Activated CD4-positive, alpha-beta memory T cell treated with anti-CD3 and anti-CD28 coated beads, Interleukin-2, amount 10 ng/mL, durations not matched to agents 7 days and 5 days (primary cell): ENCODE measurements around the gene ALK. TPM values are rescaled to one million over a fixed set of nuclear protein-coding genes. Genes with fewer than 3 reads are reported as not detected.

Experiments
- CTCF ChIA-PET: fragments of 350-600 bp; sonication (Branson Sonifier 250); formaldehyde crosslinking; loops from one replicate; lab custom pipeline; 2021; ENCODE audit warnings: antibody characterized with exemption, inconsistent platforms; lab: Charles Lee
- POLR2A ChIA-PET: fragments of 350-600 bp; sonication (Branson Sonifier 250); formaldehyde crosslinking; loops from one replicate; lab custom pipeline; 2021; ENCODE audit warnings: antibody characterized with exemption; lab: Charles Lee
- DNase-seq: peaks from one replicate; pipeline ENCODE4 v3.0.0-alpha.2; 2020
- H3K27ac Mint-ChIP-seq: one replicate; pipeline ENCODE4 v1.8.0; 2021; ENCODE audit warnings: mild to moderate bottlenecking, mixed read lengths
- H3K27me3 Mint-ChIP-seq: one replicate; pipeline ENCODE4 v1.8.0; 2021; ENCODE audit warnings: mixed read lengths
- H3K36me3 Mint-ChIP-seq: one replicate; pipeline ENCODE4 v1.8.0; 2021; ENCODE audit warnings: low read depth, mixed read lengths
- H3K4me1 Mint-ChIP-seq: one replicate; pipeline ENCODE4 v1.8.0; 2021; ENCODE audit warnings: mixed read lengths
- H3K4me3 Mint-ChIP-seq: one replicate; pipeline ENCODE4 v1.8.0; 2021; ENCODE audit warnings: mild to moderate bottlenecking, mixed read lengths
- H3K9me3 Mint-ChIP-seq: one replicate; pipeline ENCODE4 v1.8.0; 2021; ENCODE audit warnings: mixed read lengths
- total RNA-seq, 2 experiments: library from RNA; stranded (reverse); gene quantifications; one replicate each; pipeline ENCODE4 v1.2.3, GENCODE V29; 2021

The ALK gene
- total RNA-seq, 2 experiments from 2014 or later: not detected

DNA sequence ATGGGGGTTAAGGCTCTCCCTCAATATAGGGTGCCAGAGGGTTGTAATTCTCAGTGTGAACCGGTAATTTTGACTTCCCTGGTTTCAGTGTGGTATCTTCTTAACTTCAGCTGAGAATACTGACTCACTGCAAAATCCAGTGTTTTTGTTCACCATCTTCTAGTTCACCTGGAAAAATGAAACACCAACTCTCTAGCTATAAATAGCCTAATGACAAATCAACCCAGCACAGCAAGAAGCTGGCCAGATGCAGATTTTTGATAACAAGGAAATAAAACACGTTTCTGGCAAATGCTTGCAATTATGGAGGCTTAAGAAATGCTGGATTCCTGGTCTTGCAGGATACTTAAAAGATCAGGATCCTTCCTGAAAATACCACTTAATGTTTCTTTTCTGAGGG, 613.9 kb downstream of the ALK start:
- DNase-seq: no peak
- CTCF ChIA-PET: interaction anchor here (1.6 to 4.1 kb wide), 5 partner anchors 15 to 765 kb away, joined by 3 to 21 read pairs (median 6); no protein-coding TSS in a partner anchor
- Mint-ChIP-seq H3K27ac (no peak overlapping the region), H3K36me3 (no peaks in the 10 kb centered on the region), H3K4me3 (no peak overlapping the region), H3K9me3 (no peaks in the 10 kb centered on the region), H3K27me3 (peaks cover 23% of the 10 kb centered on the region), H3K4me1 (no peaks in the 10 kb centered on the region)
- POLR2A ChIA-PET: no interaction called here

DNA sequence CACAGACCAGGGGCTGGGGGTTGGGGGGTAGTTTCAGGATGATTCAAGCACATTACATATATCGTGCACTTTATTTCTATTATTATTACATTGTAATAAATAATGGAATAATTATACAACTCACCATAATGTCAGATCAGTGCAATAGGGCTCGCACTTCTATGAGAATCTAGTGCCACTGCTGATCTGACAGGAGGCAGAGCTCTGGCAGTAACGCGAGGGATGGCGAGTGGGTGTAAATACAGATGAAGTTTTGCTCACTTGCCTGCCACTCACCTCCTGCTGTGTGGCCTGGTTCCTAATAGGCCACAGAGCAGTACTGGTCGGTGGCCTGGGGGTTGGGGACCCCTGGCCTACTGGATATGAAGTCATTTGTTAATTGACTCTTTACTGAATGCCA, 615.6 kb downstream of the ALK start:
- ChIA-PET POLR2A (no interaction called here), CTCF (no interaction called here)
- DNase-seq: no peak
- H3K27me3 Mint-ChIP-seq: peaks cover 29% of the 10 kb centered on the region
- no peak overlapping the region for H3K4me3 Mint-ChIP-seq
- H3K9me3 Mint-ChIP-seq: no peaks in the 10 kb centered on the region
- H3K36me3 Mint-ChIP-seq: no peaks in the 10 kb centered on the region
- H3K27ac Mint-ChIP-seq: no peak overlapping the region
- no peaks in the 10 kb centered on the region for H3K4me1 Mint-ChIP-seq

DNA sequence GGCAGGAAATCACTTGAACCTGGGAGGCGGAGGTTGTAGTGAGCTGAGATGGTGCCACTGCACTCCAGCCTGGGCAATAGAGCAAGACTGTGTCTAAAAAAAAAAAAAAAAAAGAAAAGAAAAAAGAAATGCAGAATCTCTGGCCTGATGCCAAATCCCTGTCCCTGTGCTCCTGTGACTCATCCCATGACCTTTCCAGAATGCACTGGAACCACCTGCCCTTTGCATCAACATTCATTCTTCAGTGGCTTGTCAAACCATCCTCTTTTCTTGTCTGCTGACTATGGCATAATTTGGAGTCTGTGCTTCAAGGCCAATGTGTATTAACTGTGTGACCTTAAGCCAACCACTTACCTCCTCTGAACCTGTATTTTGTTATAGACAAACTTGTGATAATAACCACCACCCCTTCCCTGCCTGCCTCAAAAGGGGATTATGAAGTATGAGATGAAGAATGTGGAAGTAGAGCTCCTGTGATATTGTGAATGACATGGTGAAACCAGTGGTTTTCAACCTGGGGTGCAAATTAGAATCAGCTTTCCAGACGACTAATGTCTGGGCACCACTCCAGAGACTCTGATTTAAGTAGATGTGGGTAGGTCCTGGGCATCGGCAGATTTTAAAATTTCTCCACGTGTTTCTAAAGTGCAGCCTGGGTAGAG, 616.9 kb downstream of the ALK start:
- no peak overlapping the region for H3K4me3 Mint-ChIP-seq

DNA sequence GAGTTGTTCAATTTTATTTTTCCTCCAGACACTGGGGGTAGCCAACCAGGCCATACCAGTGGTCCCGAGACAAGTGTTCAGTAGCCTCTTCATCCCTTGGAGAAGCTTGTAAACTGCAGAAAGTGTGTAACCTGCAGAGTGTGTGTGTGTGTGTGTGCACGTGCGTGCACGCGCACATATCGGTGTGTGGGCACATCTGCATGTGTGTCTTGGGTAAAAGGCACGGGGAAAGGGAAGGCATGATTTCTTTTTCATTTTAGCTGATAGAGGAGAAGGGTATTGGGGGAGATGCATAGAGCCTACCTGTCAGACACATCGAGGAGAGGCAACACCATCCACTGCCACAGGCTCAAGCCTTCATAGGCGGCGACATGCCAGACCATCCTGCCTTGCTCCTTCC, 624.8 kb downstream of the ALK start:
- CTCF ChIA-PET: no interaction called here
- H3K4me1 Mint-ChIP-seq: no peaks in the 10 kb centered on the region
- H3K27me3 Mint-ChIP-seq: peaks cover 39% of the 10 kb centered on the region

More for the DNA sequence above, 616.9 kb downstream of the ALK start:
- no peaks in the 10 kb centered on the region for H3K9me3 Mint-ChIP-seq
- DNase-seq: no peak
- peaks cover 32% of the 10 kb centered on the region for H3K27me3 Mint-ChIP-seq
- CTCF ChIA-PET: no interaction called here
- POLR2A ChIA-PET: no interaction called here
- H3K4me1 Mint-ChIP-seq: no peaks in the 10 kb centered on the region
- H3K36me3 Mint-ChIP-seq: no peaks in the 10 kb centered on the region
- no peak overlapping the region for H3K27ac Mint-ChIP-seq

DNA sequence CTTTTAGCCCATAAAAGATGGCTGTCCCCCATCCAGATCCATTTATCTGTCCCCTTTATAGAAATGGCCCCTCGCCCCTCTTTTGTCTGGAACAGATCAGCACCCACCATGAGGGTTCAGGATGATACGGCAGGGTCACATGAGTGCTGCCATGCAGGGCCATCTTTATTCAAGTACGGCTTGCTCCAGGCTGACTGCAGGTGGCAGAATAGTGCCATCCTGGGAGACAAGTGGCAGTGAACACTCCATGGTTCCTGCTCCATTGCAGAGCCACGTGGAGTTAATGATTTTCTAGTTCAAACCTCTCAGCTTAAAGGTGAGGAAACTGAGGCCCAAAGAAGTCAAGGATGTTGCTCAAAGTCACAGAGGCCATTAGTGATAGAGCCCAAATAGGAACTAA, 625.5 kb downstream of the ALK start:
- Mint-ChIP-seq H3K4me3 (no peak overlapping the region), H3K4me1 (no peaks in the 10 kb centered on the region), H3K27me3 (peaks cover 37% of the 10 kb centered on the region), H3K9me3 (no peaks in the 10 kb centered on the region), H3K36me3 (no peaks in the 10 kb centered on the region), H3K27ac (no peak overlapping the region)
- DNase-seq: no peak
- POLR2A ChIA-PET: no interaction called here
- CTCF ChIA-PET: interaction anchor here (2.6 kb wide), 1 partner anchor 14 kb away, joined by 13 read pairs; no protein-coding TSS in a partner anchor

More for the DNA sequence above, 624.8 kb downstream of the ALK start:
- H3K4me3 Mint-ChIP-seq: no peak overlapping the region
- no peak overlapping the region for H3K27ac Mint-ChIP-seq
- POLR2A ChIA-PET: no interaction called here
- no peak for DNase-seq
- H3K36me3 Mint-ChIP-seq: no peaks in the 10 kb centered on the region
- no peaks in the 10 kb centered on the region for H3K9me3 Mint-ChIP-seq

DNA sequence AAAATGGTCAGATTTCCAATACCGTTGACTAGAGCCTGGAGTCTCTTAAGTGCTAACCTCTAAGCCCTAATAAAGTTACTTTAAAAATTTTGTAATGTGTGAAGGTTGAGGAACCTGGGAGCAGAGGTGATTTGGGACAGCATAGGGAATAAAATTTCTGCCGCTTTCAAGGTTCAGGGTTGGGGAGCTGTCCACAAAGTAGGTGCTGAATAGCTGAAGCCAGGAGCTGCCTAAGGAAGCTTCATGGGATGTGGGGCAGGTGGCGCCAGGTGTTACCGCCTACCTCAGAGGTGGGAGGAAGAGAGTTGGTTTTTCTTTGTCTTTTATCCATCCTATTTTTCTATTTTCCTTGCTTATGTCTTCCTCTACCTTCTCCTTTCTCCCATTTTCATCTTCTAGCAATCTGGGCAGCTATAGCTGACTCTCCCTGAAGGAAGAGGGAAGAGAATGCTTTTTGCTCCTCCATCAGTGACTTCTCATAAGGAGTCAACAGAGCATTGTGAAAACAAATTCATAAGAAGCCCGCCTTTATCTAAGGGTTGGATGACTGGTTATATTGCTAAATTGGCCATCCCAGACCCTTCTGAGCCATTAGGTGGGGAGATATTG, 627.5 kb downstream of the ALK start:
- ChIA-PET CTCF (interaction anchor here (2.6 kb wide), 1 partner anchor 15 kb away, joined by 13 read pairs; no protein-coding TSS in a partner anchor), POLR2A (no interaction called here)
- H3K36me3 Mint-ChIP-seq: no peaks in the 10 kb centered on the region
- no peak overlapping the region for H3K4me3 Mint-ChIP-seq
- H3K27ac Mint-ChIP-seq: no peak overlapping the region
- H3K4me1 Mint-ChIP-seq: no peaks in the 10 kb centered on the region
- H3K27me3 Mint-ChIP-seq: peaks cover 35% of the 10 kb centered on the region
- DNase-seq: peak; percentile 39
- H3K9me3 Mint-ChIP-seq: no peaks in the 10 kb centered on the region

DNA sequence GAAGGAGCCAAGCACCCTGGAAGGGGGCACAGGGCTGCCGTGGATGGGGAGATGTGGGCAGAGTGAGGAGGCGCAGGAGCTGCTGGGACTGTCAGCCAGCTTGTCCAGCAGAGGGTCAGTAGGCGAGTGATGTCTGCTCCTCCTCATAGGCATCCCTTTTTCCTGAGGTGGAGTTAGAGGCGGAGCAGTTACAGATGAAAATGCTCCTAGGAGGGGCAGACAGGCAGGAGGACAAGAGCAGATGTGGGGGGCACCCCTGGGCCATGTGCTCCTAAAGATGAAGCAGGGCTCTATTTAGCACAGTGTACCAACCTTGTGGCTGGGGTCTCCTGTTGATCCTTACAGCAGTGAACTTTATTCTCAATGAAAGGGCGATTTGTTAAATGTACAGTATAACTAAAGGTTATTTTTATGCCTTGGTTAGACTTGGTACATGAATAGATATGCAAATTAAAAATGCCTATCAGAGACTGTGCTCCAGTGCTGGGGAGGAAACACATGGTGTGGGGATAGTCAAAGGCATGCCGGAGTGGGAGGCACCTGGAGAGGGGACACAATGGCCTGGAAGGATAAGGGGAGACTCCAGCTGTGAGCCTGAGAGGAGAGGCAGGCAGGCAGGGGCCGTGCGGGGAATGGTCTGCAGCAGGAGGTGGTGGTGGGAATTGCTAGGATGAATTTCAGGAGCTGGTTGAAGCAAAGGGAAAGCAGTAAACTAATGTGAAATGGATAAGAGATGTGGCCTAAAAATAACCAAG, 630.9 kb downstream of the ALK start:
- ChIA-PET CTCF (no interaction called here), POLR2A (no interaction called here)

DNA sequence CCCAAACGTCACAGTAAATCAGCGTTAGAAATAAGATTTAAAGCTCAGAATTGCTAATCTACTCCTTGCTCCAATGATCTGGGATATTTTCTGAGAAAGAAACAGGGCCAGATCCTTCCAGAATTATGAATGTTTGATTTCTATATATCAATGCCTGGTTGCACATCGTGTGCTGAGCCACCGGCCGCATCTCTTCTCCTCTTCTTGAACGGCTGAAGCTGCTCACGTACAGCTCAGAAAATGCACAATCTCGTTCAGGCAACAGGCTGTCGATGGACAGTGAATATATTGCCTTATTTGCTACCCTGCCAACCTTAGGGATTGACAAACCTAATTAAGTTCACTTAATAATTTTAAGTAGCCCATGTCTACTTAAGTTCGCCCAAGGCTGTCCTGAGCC, 636.7 kb downstream of the ALK start:
- no peak overlapping the region for H3K27ac Mint-ChIP-seq
- CTCF ChIA-PET: no interaction called here
- H3K36me3 Mint-ChIP-seq: no peaks in the 10 kb centered on the region
- POLR2A ChIA-PET: no interaction called here
- no peaks in the 10 kb centered on the region for H3K9me3 Mint-ChIP-seq
- no peak overlapping the region for H3K4me3 Mint-ChIP-seq
- H3K4me1 Mint-ChIP-seq: no peaks in the 10 kb centered on the region
- H3K27me3 Mint-ChIP-seq: peaks cover 3% of the 10 kb centered on the region
- DNase-seq: no peak

More for the DNA sequence above, 630.9 kb downstream of the ALK start:
- Mint-ChIP-seq H3K4me3 (no peak overlapping the region), H3K27me3 (peaks cover 23% of the 10 kb centered on the region), H3K4me1 (no peaks in the 10 kb centered on the region), H3K9me3 (no peaks in the 10 kb centered on the region), H3K36me3 (no peaks in the 10 kb centered on the region), H3K27ac (no peak overlapping the region)
- DNase-seq: no peak

DNA sequence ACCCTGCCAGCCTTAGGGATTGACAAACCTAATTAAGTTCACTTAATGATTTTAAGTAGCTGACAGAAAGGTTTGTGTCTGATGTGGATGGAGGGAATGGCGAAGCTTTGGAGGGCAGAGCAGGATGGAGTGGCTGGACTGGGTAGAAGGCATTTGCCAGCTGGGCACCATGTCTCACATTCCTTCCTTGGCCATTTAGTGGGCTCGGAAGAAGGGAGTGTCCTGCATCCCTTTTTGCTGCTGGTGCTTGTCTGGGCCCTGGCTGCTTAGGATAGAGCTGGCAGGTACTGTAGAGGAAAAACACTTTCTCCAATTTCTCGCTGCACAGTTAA, 639.5 kb downstream of the ALK start:
- CTCF ChIA-PET: no interaction called here
- no peak for DNase-seq
- Mint-ChIP-seq H3K9me3 (no peaks in the 10 kb centered on the region), H3K36me3 (no peaks in the 10 kb centered on the region), H3K27me3 (peaks cover 14% of the 10 kb centered on the region), H3K27ac (no peak overlapping the region), H3K4me1 (no peaks in the 10 kb centered on the region), H3K4me3 (no peak overlapping the region)
- POLR2A ChIA-PET: no interaction called here

DNA sequence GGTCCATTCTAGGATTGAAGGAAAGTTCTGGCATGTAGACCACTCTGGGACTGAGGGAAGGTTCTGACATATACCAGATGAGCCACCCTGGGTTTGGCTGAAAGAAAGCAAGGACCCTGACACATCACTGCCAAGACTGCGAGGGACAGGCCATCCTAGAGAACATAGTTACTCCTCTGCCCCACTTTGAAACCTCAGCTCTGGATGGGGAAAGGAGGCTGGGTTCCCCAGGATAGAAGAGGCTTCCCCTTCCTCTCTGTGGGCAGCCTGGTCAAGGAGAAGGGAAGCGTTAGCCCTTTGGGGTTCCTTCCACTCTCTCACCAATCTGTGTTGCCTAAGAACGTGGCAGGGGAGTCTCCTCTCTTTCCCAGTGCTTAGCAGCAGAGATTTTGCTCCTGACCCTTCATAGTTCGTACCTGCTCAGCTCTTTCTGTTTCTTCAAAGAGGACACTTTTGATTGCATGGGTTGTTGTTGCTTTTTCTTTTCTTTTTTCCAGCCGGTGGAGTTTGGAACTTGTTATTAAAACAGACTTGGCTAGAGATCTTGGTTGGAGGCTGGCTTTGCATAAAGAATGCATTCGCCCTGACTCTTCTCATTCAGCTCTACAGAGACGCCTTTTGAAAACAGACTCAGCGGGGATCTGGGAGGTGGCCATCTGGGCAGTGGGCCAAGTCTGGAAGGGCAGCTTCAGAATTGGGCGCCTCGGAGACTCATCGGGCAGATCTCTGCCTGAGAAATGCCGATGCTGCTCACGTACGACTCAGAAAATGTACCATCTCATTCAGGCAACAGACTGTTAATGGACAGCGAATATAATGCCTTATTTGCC, 640.1 kb downstream of the ALK start:
- Mint-ChIP-seq H3K27ac (no peak overlapping the region), H3K27me3 (peaks cover 20% of the 10 kb centered on the region), H3K36me3 (no peaks in the 10 kb centered on the region), H3K4me3 (no peak overlapping the region), H3K4me1 (no peaks in the 10 kb centered on the region), H3K9me3 (no peaks in the 10 kb centered on the region)
- ChIA-PET POLR2A (no interaction called here), CTCF (no interaction called here)
- DNase-seq: no peak

DNA sequence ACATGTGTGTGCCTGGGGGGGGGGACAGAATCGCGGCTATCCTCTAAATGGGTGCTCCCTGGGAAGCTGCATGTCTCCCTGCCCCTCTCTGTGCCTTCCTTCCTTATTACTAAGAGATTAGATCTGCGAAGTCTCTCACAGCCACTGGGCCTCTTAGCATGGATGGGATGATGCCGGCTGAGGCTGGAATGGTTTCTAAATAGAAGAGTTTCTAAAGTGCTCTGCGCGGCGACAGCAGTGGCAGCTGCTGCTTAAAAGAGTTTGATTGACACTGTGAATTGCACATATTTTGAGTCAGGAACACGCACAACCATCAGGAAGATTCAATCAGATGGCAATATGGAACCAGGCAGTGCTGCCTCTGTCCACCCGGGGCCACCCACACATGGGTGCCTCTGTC, 642.4 kb downstream of the ALK start:
- no peak for DNase-seq
- Mint-ChIP-seq H3K27ac (no peak overlapping the region), H3K36me3 (no peaks in the 10 kb centered on the region), H3K4me1 (no peaks in the 10 kb centered on the region), H3K9me3 (no peaks in the 10 kb centered on the region), H3K27me3 (peaks cover 27% of the 10 kb centered on the region), H3K4me3 (no peak overlapping the region)
- POLR2A ChIA-PET: no interaction called here
- CTCF ChIA-PET: no interaction called here

DNA sequence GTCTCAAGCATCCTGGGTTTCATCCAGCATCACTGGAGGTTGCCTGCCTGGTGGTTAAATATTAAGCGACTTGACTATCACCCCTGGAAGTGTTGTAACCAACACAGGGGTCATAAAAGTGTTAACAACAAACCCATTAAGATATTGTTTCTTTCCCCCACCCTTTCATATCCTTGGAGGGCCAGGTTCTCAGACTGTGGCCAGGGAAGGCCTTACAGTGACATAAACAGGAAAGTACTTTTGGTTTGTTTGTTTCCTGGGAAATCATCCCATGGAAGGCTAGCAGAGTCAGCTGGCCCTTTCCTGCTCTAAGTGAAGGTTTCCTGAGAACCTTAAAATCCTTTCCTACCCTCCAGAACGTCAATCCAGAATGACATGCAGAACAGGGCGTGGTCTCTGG, 645.2 kb downstream of the ALK start:
- Mint-ChIP-seq H3K27ac (no peak overlapping the region), H3K4me3 (no peak overlapping the region), H3K27me3 (peaks cover 32% of the 10 kb centered on the region), H3K4me1 (no peaks in the 10 kb centered on the region), H3K36me3 (no peaks in the 10 kb centered on the region), H3K9me3 (no peaks in the 10 kb centered on the region)
- ChIA-PET POLR2A (no interaction called here), CTCF (no interaction called here)
- no peak for DNase-seq

DNA sequence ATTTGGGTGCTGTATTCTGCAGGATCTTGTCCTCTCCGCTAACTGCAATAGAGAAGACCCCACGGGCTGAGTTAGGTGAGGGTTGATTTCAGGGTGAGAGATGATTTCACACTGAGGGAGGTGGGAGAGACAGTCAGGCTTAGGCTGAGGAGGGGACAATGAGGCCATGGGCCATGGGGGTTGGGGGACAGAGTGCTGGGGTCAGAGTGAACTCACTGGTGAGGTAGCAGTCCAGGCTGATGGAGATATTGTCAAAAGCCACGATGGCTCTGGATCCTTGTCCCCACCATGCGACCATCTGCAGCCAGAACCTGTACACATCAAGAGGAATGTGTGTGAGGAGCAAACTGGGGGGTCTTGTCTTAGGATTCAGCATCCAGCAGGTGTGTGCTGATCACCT, 646.2 kb downstream of the ALK start:
- no peak overlapping the region for H3K27ac Mint-ChIP-seq
- no peaks in the 10 kb centered on the region for H3K4me1 Mint-ChIP-seq
- DNase-seq: no peak
- H3K9me3 Mint-ChIP-seq: no peaks in the 10 kb centered on the region
- ChIA-PET CTCF (interaction anchor here (0.8 to 0.9 kb wide), 2 partner anchors 11 to 20 kb away, joined by 3 to 4 read pairs; no protein-coding TSS in a partner anchor), POLR2A (no interaction called here)
- H3K27me3 Mint-ChIP-seq: peaks cover 32% of the 10 kb centered on the region
- H3K4me3 Mint-ChIP-seq: no peak overlapping the region
- H3K36me3 Mint-ChIP-seq: no peaks in the 10 kb centered on the region
